Endothelial cell of umbilical vein (primary cell): ENCODE data around the gene MAST4.

Experiments
- CTCF ChIP-seq, 2 donors: IDR thresholded peaks; 1 replicate in 1 of 2; 2 replicates in 1 of 2; pipeline ENCODE4 v1.5.1; 2011; ENCODE audit warnings: low read length in 2 of 2, mild to moderate bottlenecking in 2 of 2, moderate library complexity in 2 of 2, control low read depth in 1 of 2, inconsistent platforms in 1 of 2, low read depth in 1 of 2; ENCODE audit not compliant: insufficient read depth in 1 of 2; ENCODE audit errors: extremely low read depth in 1 of 2
- EZH2 ChIP-seq: IDR thresholded peaks from 2 replicates; pipeline ENCODE4 v1.6.1; 2012; ENCODE audit warnings: borderline replicate concordance, low read depth, mild to moderate bottlenecking, moderate library complexity, low read length, inconsistent platforms; ENCODE audit not compliant: severe bottlenecking
- POLR2A ChIP-seq: IDR thresholded peaks from 2 replicates; pipeline ENCODE4 v1.6.1; 2012; ENCODE audit warnings: low read depth, mild to moderate bottlenecking, control low read depth, low read length

- TF ChIP-seq CTCF (IDR thresholded peaks at IDR 0.05; ENCODE audit: extremely low read depth in 1 of 2, insufficient read depth in 1 of 2, low read depth in 1 of 2, low read length in 2 of 2) (no peak), POLR2A (no peak), EZH2 (no peak)
Measured at GRCh38 chr5:66987540-66987939, 391.3 kb downstream of the MAST4 start.
